Trophoblast cell (in vitro differentiated cells and primary cell): Measurements from ENCODE around the gene TBC1D16.

Source experiments
- DNase-seq, 2 donors: peaks; one replicate each; pipeline ENCODE4 v3.0.0-alpha.2; 2016
- H2AFZ ChIP-seq: 2 replicates; pipeline ENCODE4 v1.6.1; 2013; ENCODE audit warnings: low read length, moderate library complexity, mild to moderate bottlenecking; ENCODE audit not compliant: insufficient read depth, poor library complexity
- H2AK5ac ChIP-seq: 2 replicates; pipeline ENCODE4 v1.6.1; 2013; ENCODE audit warnings: mild to moderate bottlenecking, low read length
- H2BK120ac ChIP-seq: 2 replicates; pipeline ENCODE4 v1.6.1; 2013; ENCODE audit warnings: low read length, mild to moderate bottlenecking, moderate library complexity; ENCODE audit not compliant: insufficient read depth, poor library complexity
- H2BK12ac ChIP-seq: 2 replicates; pipeline ENCODE4 v1.6.1; 2013; ENCODE audit warnings: mild to moderate bottlenecking, low read length, moderate library complexity
- H2BK5ac ChIP-seq: 2 replicates; pipeline ENCODE4 v1.6.1; 2013; ENCODE audit warnings: low read length, low read depth, moderate library complexity, mild to moderate bottlenecking; ENCODE audit not compliant: poor library complexity
- H3K14ac ChIP-seq: 2 replicates; pipeline ENCODE4 v1.6.1; 2013; ENCODE audit warnings: mild to moderate bottlenecking, low read length
- H3K18ac ChIP-seq: 2 replicates; pipeline ENCODE4 v1.6.1; 2013; ENCODE audit warnings: mild to moderate bottlenecking, low read length
- H3K23ac ChIP-seq: 2 replicates; pipeline ENCODE4 v1.6.1; 2013; ENCODE audit warnings: low read length
- H3K27ac ChIP-seq: 2 replicates; pipeline ENCODE4 v1.5.1; 2013; ENCODE audit warnings: low read depth, mild to moderate bottlenecking, inconsistent platforms, low read length, moderate library complexity
- H3K27me3 ChIP-seq: 2 replicates; pipeline ENCODE4 v1.6.1; 2013; ENCODE audit warnings: inconsistent platforms, mild to moderate bottlenecking, low read length, moderate library complexity; ENCODE audit not compliant: insufficient read depth
- H3K36me3 ChIP-seq, 2 experiments: 1 replicate in 1 of 2; 2 replicates in 1 of 2; pipeline ENCODE4 v1.6.1; 2013; ENCODE audit warnings: low read length in 2 of 2, mild to moderate bottlenecking in 2 of 2, moderate library complexity in 1 of 2; ENCODE audit not compliant: insufficient read depth in 2 of 2, control insufficient read depth in 1 of 2
- H3K4ac ChIP-seq: 2 replicates; pipeline ENCODE4 v1.6.1; 2013; ENCODE audit warnings: low read depth, mild to moderate bottlenecking, low read length, moderate library complexity
- H3K4me1 ChIP-seq, 2 experiments: 1 replicate in 1 of 2; 2 replicates in 1 of 2; pipeline ENCODE4 v1.6.1; 2013; ENCODE audit warnings: low read length in 2 of 2, mild to moderate bottlenecking in 2 of 2, moderate library complexity in 1 of 2; ENCODE audit not compliant: insufficient read depth in 2 of 2, control insufficient read depth in 1 of 2
- H3K4me2 ChIP-seq: 2 replicates; pipeline ENCODE4 v1.6.1; 2013; ENCODE audit warnings: inconsistent platforms, mild to moderate bottlenecking, low read length, moderate library complexity
- H3K4me3 ChIP-seq: 2 replicates; pipeline ENCODE4 v1.5.1; 2013; ENCODE audit warnings: mild to moderate bottlenecking, low read depth, low read length, inconsistent platforms
- H3K79me1 ChIP-seq: one replicate; pipeline ENCODE4 v1.6.1; 2013; ENCODE audit warnings: low read length
- H3K79me2 ChIP-seq: 2 replicates; pipeline ENCODE4 v1.6.1; 2013; ENCODE audit warnings: low read length, mild to moderate bottlenecking; ENCODE audit not compliant: control insufficient read depth, insufficient read depth, poor library complexity
- H3K9ac ChIP-seq: 2 replicates; pipeline ENCODE4 v1.6.1; 2013; ENCODE audit warnings: mild to moderate bottlenecking, low read length
- H3K9me3 ChIP-seq: 2 replicates; pipeline ENCODE4 v1.6.1; 2013; ENCODE audit warnings: low read depth, mild to moderate bottlenecking, control low read depth, inconsistent platforms, low read length; ENCODE audit not compliant: insufficient read depth
- H4K12ac ChIP-seq: 2 replicates; pipeline ENCODE4 v1.6.1; 2013; ENCODE audit warnings: low read depth, mild to moderate bottlenecking, low read length, moderate library complexity
- H4K8ac ChIP-seq: 2 replicates; pipeline ENCODE4 v1.6.1; 2013; ENCODE audit warnings: low read depth, mild to moderate bottlenecking, low read length, moderate library complexity
- H4K91ac ChIP-seq: one replicate; pipeline ENCODE4 v1.6.1; 2013; ENCODE audit warnings: low read depth, mild to moderate bottlenecking, low read length, moderate library complexity
- WGBS: extraction: QIAGEN DNeasy Blood & Tissue Kit; methylation state at CpG from one replicate; pipeline ENCODE4 v1.1.7; 2013; ENCODE audit warnings: missing lambda C conversion rate; ENCODE audit not compliant: insufficient read length, insufficient coverage; ENCODE audit errors: extremely low coverage; 5-methylcytosine and 5-hydroxymethylcytosine counted together

TBC1D16 gene

DNA sequence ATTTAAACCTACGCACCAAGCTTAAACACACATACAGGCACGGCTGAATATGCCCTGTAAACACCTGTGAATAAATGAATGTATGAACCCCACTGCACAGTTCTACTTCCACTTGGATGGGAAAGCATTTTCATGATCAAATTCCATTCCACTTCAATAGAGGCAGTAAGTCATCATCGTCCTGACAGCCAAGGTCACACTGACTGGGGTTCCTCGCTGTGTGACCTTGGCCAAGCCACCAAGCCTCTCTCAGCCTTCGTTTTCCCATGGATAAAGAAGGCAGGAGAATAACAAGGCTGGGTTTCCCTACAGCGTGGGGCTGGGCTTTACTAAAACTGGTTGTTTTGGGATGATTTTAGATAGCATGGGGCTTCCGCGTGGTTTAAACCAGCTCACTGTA, 82.8 kb downstream of the TBC1D16 start:
- no peak for DNase-seq
- peaks cover 28 to 33% of the 10 kb centered on the region in 2 experiments for H3K4me1 ChIP-seq
- no CpG with 5 or more reads among the region's 8 CpGs for WGBS
- peaks cover 9% of the 10 kb centered on the region for H3K79me1 ChIP-seq
- H2BK12ac ChIP-seq = no peak overlapping the region
- no peak overlapping the region for H2AFZ ChIP-seq
- H2BK5ac ChIP-seq = no peak overlapping the region
- no peak overlapping the region for H3K23ac ChIP-seq
- no peak overlapping the region for H4K12ac ChIP-seq
- no peak overlapping the region for H3K18ac ChIP-seq
- no peaks in the 10 kb centered on the region for H3K27me3 ChIP-seq
- no peak overlapping the region for H2BK120ac ChIP-seq
- no peak overlapping the region for H4K8ac ChIP-seq
- peaks cover 8 to 12% of the 10 kb centered on the region in 2 experiments for H3K36me3 ChIP-seq
- no peaks in the 10 kb centered on the region for H3K79me2 ChIP-seq
- no peaks in the 10 kb centered on the region for H3K9me3 ChIP-seq
- no peak overlapping the region for H2AK5ac ChIP-seq
- H3K4ac ChIP-seq = no peak overlapping the region
- H3K27ac ChIP-seq = no peak overlapping the region
- H3K4me3 ChIP-seq = no peak overlapping the region
- H3K14ac ChIP-seq = no peak overlapping the region
- H3K4me2 ChIP-seq = no peak overlapping the region
- no peak overlapping the region for H3K9ac ChIP-seq
- H4K91ac ChIP-seq = no peak overlapping the region

DNA sequence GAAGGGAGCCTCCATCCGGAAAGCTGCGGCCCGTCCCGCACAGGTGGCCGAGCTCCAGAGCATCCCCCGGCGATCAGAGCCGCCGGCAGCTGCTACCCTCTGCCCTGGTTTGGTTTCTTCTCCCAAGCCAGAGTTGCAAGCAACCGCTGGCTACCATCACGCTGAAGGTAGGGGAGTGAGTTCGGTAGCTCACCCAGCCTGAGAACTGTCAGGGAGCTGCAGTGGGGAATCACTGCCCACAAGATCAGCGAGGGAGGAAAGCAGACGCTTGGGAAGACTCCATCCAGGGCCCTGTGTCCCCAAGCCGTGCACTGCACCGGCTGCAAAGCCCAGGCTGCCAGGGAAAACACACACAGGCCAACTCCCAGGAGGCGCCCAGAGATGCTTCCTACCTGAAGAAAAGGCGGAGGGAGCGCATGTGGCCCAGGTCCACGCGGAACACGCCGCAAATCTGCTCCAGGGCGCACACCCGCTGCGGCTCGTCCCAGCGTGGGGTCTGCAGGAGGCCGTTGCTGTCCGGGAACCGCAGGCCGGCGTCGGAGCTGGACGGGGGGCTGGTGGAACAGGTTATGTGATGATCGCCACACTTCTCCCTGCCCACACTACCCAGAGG, 83.3 kb downstream of the TBC1D16 start:
- H4K12ac ChIP-seq = no peak overlapping the region
- H3K4me1 ChIP-seq = peaks cover 28 to 33% of the 10 kb centered on the region in 2 experiments
- no peak overlapping the region for H3K9ac ChIP-seq
- H3K18ac ChIP-seq = peak overlapping the region; percentile 7
- no peak overlapping the region for H3K4ac ChIP-seq
- H2BK120ac ChIP-seq = no peak overlapping the region
- H3K79me1 ChIP-seq = peaks cover 9% of the 10 kb centered on the region
- no CpG with 5 or more reads among the region's 36 CpGs for WGBS
- H3K9me3 ChIP-seq = no peaks in the 10 kb centered on the region
- H3K4me3 ChIP-seq = no peak overlapping the region
- H3K27me3 ChIP-seq = no peaks in the 10 kb centered on the region
- H3K23ac ChIP-seq = no peak overlapping the region
- H3K36me3 ChIP-seq = peaks cover 13 to 15% of the 10 kb centered on the region in 2 experiments
- peak overlapping the region; percentile 56 for H3K27ac ChIP-seq
- no peak for DNase-seq
- H2AK5ac ChIP-seq = peak overlapping the region; percentile 52
- H2BK5ac ChIP-seq = no peak overlapping the region
- H2AFZ ChIP-seq = no peak overlapping the region
- no peak overlapping the region for H4K91ac ChIP-seq
- no peaks in the 10 kb centered on the region for H3K79me2 ChIP-seq
- H3K14ac ChIP-seq = peak overlapping the region; percentile 3
- H4K8ac ChIP-seq = no peak overlapping the region
- H3K4me2 ChIP-seq = no peak overlapping the region
- no peak overlapping the region for H2BK12ac ChIP-seq

DNA sequence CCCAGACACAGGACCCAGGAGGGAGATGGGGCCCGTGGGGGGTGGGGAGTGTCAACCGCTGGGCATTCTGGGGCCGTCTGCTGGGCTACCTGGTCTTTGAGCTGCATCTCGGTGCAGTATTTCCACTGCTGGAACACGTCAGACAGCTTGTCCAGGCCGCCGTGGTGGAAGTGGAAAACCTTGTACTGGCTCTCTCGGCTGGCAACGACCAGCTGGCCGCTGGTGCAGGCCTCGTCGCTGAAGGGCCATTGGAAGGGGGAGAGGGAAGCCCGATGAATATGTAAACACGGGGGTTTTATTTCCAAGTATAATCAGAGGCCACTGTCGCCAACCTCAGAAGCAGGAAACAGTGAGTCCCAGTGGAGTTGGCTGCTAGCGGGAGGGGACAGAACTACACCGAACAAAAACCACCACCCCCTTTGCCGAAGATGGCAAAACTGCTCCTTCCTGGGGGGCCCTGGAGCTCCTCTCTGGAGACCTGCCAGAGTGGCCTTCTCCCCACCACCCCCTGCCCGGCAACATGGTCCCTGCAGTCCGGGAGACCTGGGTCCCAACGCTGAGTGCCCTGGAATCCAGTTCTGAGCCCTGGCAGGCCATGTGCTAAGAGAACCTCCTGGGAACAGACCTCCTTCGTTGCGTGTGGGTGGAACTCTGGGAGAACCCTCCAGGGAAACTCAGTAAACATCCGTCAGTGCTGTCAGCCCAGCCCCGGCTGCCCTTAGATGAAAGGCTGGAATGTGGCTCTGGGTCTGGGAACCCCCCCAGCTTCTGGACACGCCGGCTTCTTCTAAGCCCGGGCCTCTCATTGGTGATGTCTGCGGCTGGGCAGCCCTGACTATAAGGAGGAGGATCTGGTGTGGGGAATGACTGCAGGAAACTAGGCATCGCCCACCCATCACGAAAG, 84.1 kb downstream of the TBC1D16 start:
- Histone ChIP-seq H3K36me3 (peaks cover 18 to 20% of the 10 kb centered on the region in 2 experiments), H3K79me1 (peaks cover 9% of the 10 kb centered on the region), H3K14ac (peak overlapping the region; percentile 64), H3K4ac (no peak overlapping the region), H3K4me3 (no peak overlapping the region), H3K9me3 (no peaks in the 10 kb centered on the region), H2BK5ac (peak overlapping the region; percentile 52), H2BK12ac (peak overlapping the region; percentile 23), H3K4me1 (peaks cover 28 to 33% of the 10 kb centered on the region in 2 experiments), H2AK5ac (no peak overlapping the region), H3K27ac (peak overlapping the region; percentile 80), H3K18ac (no peak overlapping the region), H3K4me2 (peak overlapping the region; percentile 22), H4K8ac (no peak overlapping the region), H2BK120ac (peak overlapping the region; percentile 56), H3K27me3 (no peaks in the 10 kb centered on the region), H2AFZ (no peak overlapping the region), H3K79me2 (no peaks in the 10 kb centered on the region), H3K23ac (no peak overlapping the region), H4K91ac (peak overlapping the region; percentile 45), H3K9ac (no peak overlapping the region), H4K12ac (no peak overlapping the region)
- DNase-seq = peak; percentile 4 to 17
- no CpG with 5 or more reads among the region's 31 CpGs for WGBS

DNA sequence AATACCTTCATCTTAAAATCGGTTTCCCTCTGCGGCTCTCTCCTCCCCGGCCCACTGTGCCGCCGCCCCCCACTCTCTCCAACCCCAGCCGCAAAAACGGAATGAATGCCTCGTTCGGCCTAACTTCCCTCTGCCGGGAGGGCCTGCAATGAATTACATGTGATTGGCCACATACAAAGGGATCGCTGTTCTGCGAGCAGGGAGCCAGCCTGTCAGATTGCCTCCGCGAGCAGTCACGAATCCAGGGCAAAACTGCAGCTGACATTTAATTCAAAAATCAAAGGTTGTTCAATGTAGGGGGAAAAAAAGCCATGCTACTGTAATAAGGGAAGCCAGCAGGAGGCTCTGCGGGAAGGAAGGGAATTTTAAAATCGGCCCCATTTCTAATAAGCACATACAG, 84.9 kb downstream of the TBC1D16 start:
- Histone ChIP-seq H2AFZ (no peak overlapping the region), H3K4ac (no peak overlapping the region), H3K4me2 (peak overlapping the region; percentile 9), H3K18ac (no peak overlapping the region), H4K8ac (peak overlapping the region; percentile 12), H3K9ac (no peak overlapping the region), H4K91ac (peak overlapping the region; percentile 20), H3K36me3 (peaks cover 20 to 21% of the 10 kb centered on the region in 2 experiments), H3K27me3 (no peaks in the 10 kb centered on the region), H3K4me1 (peaks cover 28 to 33% of the 10 kb centered on the region in 2 experiments), H3K14ac (no peak overlapping the region), H3K23ac (no peak overlapping the region), H2BK12ac (no peak overlapping the region), H3K79me2 (no peaks in the 10 kb centered on the region), H4K12ac (no peak overlapping the region), H3K9me3 (no peaks in the 10 kb centered on the region), H3K4me3 (no peak overlapping the region), H3K79me1 (peaks cover 9% of the 10 kb centered on the region), H2AK5ac (no peak overlapping the region), H3K27ac (no peak overlapping the region), H2BK5ac (no peak overlapping the region), H2BK120ac (no peak overlapping the region)
- no peak for DNase-seq
- no CpG with 5 or more reads among the region's 17 CpGs for WGBS
